Measurements from ENCODE around the gene CCNO. TPM values are rescaled to one million over a fixed set of nuclear protein-coding genes. Genes with fewer than 3 reads are reported as not detected.

The CCNO gene
- total and polyA plus RNA-seq, 2 of the 8 experiments (the other 6 are each of a cell fraction or from before 2014, with no cell fraction given), result 0.14 to 0.41 TPM

- TF ChIP-seq CHD7 (IDR thresholded peaks at IDR 0.05; ENCODE audit: insufficient replicate concordance, low read length), result no peak
- TF ChIP-seq, protein P1, sequence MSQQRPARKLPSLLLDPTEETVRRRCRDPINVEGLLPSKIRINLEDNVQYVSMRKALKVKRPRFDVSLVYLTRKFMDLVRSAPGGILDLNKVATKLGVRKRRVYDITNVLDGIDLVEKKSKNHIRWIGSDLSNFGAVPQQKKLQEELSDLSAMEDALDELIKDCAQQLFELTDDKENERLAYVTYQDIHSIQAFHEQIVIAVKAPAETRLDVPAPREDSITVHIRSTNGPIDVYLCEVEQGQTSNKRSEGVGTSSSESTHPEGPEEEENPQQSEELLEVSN (IDR thresholded peaks at IDR 0.05), result no peak
Observed at GRCh38 chr5:55241746-55242145, 8.3 kb upstream of the CCNO start (continued).
